Liver (tissue), 9 donors: Measurements from ENCODE around the gene TSR1. TPM values are rescaled to one million over a fixed set of nuclear protein-coding genes. Genes with fewer than 3 reads are reported as not detected.

Experiments used
- DNase-seq: peaks from one replicate; pipeline ENCODE4 v3.0.0-alpha.2; 2017; ENCODE audit warnings: low spot score
- H3K27ac ChIP-seq, 2 donors: one replicate each; pipeline ENCODE4 v1.7.0; 2013; ENCODE audit warnings: inconsistent platforms in 2 of 2, low read length in 2 of 2, control low read depth in 1 of 2, low read depth in 1 of 2, mild to moderate bottlenecking in 1 of 2
- H3K27me3 ChIP-seq, 4 donors: one replicate each; pipeline versions ENCODE4 v1.6.1 to v1.7.0; 2013; ENCODE audit warnings: low read length in 3 of 4, inconsistent platforms in 1 of 4, mild to moderate bottlenecking in 1 of 4, moderate library complexity in 1 of 4; ENCODE audit not compliant: control insufficient read depth in 4 of 4, insufficient read depth in 4 of 4
- H3K36me3 ChIP-seq, 4 donors: one replicate each; pipeline versions ENCODE4 v1.6.1 to v1.7.0; 2013; ENCODE audit warnings: low read length in 3 of 4, mild to moderate bottlenecking in 3 of 4, low read depth in 1 of 4, moderate library complexity in 1 of 4; ENCODE audit not compliant: control insufficient read depth in 4 of 4, insufficient read depth in 3 of 4
- H3K4me1 ChIP-seq, 4 donors: one replicate each; pipeline versions ENCODE4 v1.6.1 to v1.7.0; 2013; ENCODE audit warnings: low read length in 3 of 4, mild to moderate bottlenecking in 3 of 4, moderate library complexity in 1 of 4; ENCODE audit not compliant: control insufficient read depth in 4 of 4, insufficient read depth in 4 of 4
- H3K4me3 ChIP-seq, 3 donors: one replicate each; pipeline versions ENCODE4 v1.6.1 to v1.7.0; 2013; ENCODE audit warnings: low read length in 3 of 3, control low read depth in 1 of 3, low read depth in 1 of 3, mild to moderate bottlenecking in 1 of 3
- H3K9ac ChIP-seq, 2 donors: one replicate each; pipeline ENCODE4 v1.7.0; 2013; ENCODE audit warnings: low read length in 2 of 2, mild to moderate bottlenecking in 2 of 2, moderate library complexity in 2 of 2, control low read depth in 1 of 2, low read depth in 1 of 2
- H3K9me3 ChIP-seq, 4 donors: one replicate each; pipeline versions ENCODE4 v1.6.1 to v1.7.0; 2013; ENCODE audit warnings: low read length in 3 of 4; ENCODE audit not compliant: control insufficient read depth in 4 of 4
- EGR1 ChIP-seq, 2 donors: IDR thresholded peaks; 2 replicates each; pipeline ENCODE4 v1.6.1; 2016 to 2018; ENCODE audit warnings: antibody characterized with exemption in 2 of 2, low read depth in 2 of 2
- FOXA1 ChIP-seq: IDR thresholded peaks from 2 replicates; pipeline ENCODE4 v1.6.1; 2016; ENCODE audit warnings: antibody characterized with exemption
- FOXA2 ChIP-seq: IDR thresholded peaks from 2 replicates; pipeline ENCODE4 v1.6.1; 2016; ENCODE audit warnings: antibody characterized with exemption
- GABPA ChIP-seq, 2 donors: IDR thresholded peaks in 1 of 2; conservative IDR thresholded peaks in 1 of 2; 2 replicates each; pipeline ENCODE4 v1.6.1; 2016; ENCODE audit warnings: antibody characterized with exemption in 2 of 2, mild to moderate bottlenecking in 1 of 2, moderate library complexity in 1 of 2
- HNF4A ChIP-seq, 2 donors: conservative IDR thresholded peaks; 2 replicates each; pipeline ENCODE4 v1.6.1; 2016; ENCODE audit warnings: antibody characterized with exemption in 2 of 2, mild to moderate bottlenecking in 2 of 2
- HNF4G ChIP-seq: IDR thresholded peaks from 2 replicates; pipeline ENCODE4 v1.6.1; 2016; ENCODE audit warnings: antibody characterized with exemption
- JUND ChIP-seq, 2 donors: IDR thresholded peaks; 2 replicates each; pipeline ENCODE4 v1.6.1; 2016; ENCODE audit warnings: antibody characterized with exemption in 2 of 2
- NR2F2 ChIP-seq: IDR thresholded peaks from 2 replicates; pipeline ENCODE4 v1.6.1; 2016; ENCODE audit warnings: antibody characterized with exemption
- RAD21 ChIP-seq, 2 donors: IDR thresholded peaks; 2 replicates each; pipeline ENCODE4 v1.6.1; 2016; ENCODE audit warnings: antibody characterized with exemption in 2 of 2, mild to moderate bottlenecking in 2 of 2
- RXRA ChIP-seq, 2 donors: IDR thresholded peaks; 2 replicates each; pipeline ENCODE4 v1.6.1; 2017 to 2018; ENCODE audit warnings: antibody characterized with exemption in 2 of 2, mild to moderate bottlenecking in 1 of 2
- SP1 ChIP-seq: IDR thresholded peaks from 2 replicates; pipeline ENCODE4 v1.6.1; 2018; ENCODE audit warnings: antibody characterized with exemption, mild to moderate bottlenecking
- TAF1 ChIP-seq: conservative IDR thresholded peaks from 2 replicates; pipeline ENCODE4 v1.6.1; 2016; ENCODE audit warnings: antibody characterized with exemption, mild to moderate bottlenecking
- YY1 ChIP-seq: IDR thresholded peaks from 2 replicates; pipeline ENCODE4 v1.6.1; 2016; ENCODE audit warnings: antibody characterized with exemption, mild to moderate bottlenecking
- WGBS: extraction: QIAGEN DNeasy Blood & Tissue Kit; methylation state at CpG from one replicate; pipeline ENCODE4 v1.1.7; 2013; 5-methylcytosine and 5-hydroxymethylcytosine counted together
- polyA plus RNA-seq, 2 donors: library from polyadenylated mRNA; stranded (reverse) in 1 of 2; unstranded in 1 of 2; fragments of 200-250 nt in 1 of 2; fragments of >200 nt in 1 of 2; fragmentation: Nextera tagmentation in 1 of 2; extraction: Ambion mirVana in 1 of 2; gene quantifications; one replicate each; pipeline versions ENCODE4 v1.2.1 to v1.2.3, GENCODE V29; 2013 to 2015
- total RNA-seq, 2 donors: library from RNA; depleted of rRNA; stranded (reverse); fragments of >200 nt; gene quantifications; one replicate each; pipeline ENCODE4 v1.2.3, GENCODE V29; 2014
- TF ChIP-seq, protein P1 (sequence below): IDR thresholded peaks from 2 replicates; pipeline ENCODE4 v1.6.1; 2016; ENCODE audit warnings: antibody characterized with exemption
- TF ChIP-seq, protein P2 (sequence below): IDR thresholded peaks from 2 replicates; pipeline ENCODE4 v1.6.1; 2016; ENCODE audit warnings: antibody characterized with exemption
- TF ChIP-seq, protein P3 (sequence below): IDR thresholded peaks from 2 replicates; pipeline ENCODE4 v1.6.1; 2016; ENCODE audit warnings: antibody characterized with exemption, mild to moderate bottlenecking
- TF ChIP-seq, protein P4 (sequence below): fragments of 150-350 bp; IDR thresholded peaks from 2 replicates; pipeline ENCODE4 v1.5.1; 2017; ENCODE audit warnings: improper control_type of control experiment, low read depth, low read length; ENCODE audit not compliant: missing input control
- TF ChIP-seq, protein P5 (sequence below): IDR thresholded peaks from 2 replicates; pipeline ENCODE4 v1.6.1; 2016; ENCODE audit warnings: antibody characterized with exemption
- donor health status: healthy.
- donor health status: healthy.
- donor health status: healthy.
- donor health status: healthy.
- donor health status: healthy.

TSR1 gene
- total and polyA plus RNA-seq, 4 donors: 6.5 to 27.0 (median 13.8) TPM

DNA sequence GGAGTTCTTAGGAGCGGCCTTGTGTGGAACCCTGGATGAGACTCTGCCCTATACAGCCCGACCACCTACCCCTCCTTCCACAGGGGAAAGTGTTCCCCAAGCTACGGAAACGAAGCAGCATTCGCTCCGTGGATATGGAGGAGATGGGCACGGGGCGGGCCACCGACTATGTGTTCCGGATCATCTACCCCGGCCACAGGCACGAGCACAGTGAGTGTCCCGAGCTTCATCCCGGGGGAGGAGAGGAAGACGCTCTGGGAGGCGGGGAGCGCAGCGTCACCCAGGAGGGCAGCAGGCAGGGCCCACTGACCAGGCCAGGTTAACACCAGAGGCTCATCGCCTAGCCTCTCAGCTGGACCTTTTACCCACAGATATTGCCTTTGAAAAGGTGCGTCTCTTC lies 28.9 kb upstream of the TSR1 start:
- H3K9me3 ChIP-seq: no peaks in the 10 kb centered on the region
- H3K27ac ChIP-seq: no peak overlapping the region
- H3K4me1 ChIP-seq: peaks cover 0 to 2% (median 0%) of the 10 kb centered on the region in 4 donors
- H3K9ac ChIP-seq: no peak overlapping the region
- 97% methylated on average over 20 of the region's 20 CpGs for WGBS
- TF ChIP-seq HNF4G (no peak), YY1 (no peak), RXRA (IDR thresholded peaks at IDR 0.05) (no peak), FOXA2 (no peak), FOXA1 (no peak), HNF4A (conservative IDR thresholded peaks at IDR 0.05) (no peak), TAF1 (no peak), RAD21 (IDR thresholded peaks at IDR 0.05) (no peak), GABPA (IDR thresholded peaks at IDR 0.05 in 1 of 2, conservative IDR thresholded peaks at IDR 0.05 in 1 of 2) (no peak), NR2F2 (no peak), EGR1 (IDR thresholded peaks at IDR 0.05; ENCODE audit: low read depth in 2 of 2) (no peak), JUND (IDR thresholded peaks at IDR 0.05) (no peak), SP1 (no peak)
- TF ChIP-seq, protein P1, sequence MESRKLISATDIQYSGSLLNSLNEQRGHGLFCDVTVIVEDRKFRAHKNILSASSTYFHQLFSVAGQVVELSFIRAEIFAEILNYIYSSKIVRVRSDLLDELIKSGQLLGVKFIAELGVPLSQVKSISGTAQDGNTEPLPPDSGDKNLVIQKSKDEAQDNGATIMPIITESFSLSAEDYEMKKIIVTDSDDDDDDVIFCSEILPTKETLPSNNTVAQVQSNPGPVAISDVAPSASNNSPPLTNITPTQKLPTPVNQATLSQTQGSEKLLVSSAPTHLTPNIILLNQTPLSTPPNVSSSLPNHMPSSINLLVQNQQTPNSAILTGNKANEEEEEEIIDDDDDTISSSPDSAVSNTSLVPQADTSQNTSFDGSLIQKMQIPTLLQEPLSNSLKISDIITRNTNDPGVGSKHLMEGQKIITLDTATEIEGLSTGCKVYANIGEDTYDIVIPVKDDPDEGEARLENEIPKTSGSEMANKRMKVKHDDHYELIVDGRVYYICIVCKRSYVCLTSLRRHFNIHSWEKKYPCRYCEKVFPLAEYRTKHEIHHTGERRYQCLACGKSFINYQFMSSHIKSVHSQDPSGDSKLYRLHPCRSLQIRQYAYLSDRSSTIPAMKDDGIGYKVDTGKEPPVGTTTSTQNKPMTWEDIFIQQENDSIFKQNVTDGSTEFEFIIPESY: no peak
- TF ChIP-seq, protein P2, sequence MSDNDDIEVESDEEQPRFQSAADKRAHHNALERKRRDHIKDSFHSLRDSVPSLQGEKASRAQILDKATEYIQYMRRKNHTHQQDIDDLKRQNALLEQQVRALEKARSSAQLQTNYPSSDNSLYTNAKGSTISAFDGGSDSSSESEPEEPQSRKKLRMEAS: no peak
- TF ChIP-seq, protein P3, sequence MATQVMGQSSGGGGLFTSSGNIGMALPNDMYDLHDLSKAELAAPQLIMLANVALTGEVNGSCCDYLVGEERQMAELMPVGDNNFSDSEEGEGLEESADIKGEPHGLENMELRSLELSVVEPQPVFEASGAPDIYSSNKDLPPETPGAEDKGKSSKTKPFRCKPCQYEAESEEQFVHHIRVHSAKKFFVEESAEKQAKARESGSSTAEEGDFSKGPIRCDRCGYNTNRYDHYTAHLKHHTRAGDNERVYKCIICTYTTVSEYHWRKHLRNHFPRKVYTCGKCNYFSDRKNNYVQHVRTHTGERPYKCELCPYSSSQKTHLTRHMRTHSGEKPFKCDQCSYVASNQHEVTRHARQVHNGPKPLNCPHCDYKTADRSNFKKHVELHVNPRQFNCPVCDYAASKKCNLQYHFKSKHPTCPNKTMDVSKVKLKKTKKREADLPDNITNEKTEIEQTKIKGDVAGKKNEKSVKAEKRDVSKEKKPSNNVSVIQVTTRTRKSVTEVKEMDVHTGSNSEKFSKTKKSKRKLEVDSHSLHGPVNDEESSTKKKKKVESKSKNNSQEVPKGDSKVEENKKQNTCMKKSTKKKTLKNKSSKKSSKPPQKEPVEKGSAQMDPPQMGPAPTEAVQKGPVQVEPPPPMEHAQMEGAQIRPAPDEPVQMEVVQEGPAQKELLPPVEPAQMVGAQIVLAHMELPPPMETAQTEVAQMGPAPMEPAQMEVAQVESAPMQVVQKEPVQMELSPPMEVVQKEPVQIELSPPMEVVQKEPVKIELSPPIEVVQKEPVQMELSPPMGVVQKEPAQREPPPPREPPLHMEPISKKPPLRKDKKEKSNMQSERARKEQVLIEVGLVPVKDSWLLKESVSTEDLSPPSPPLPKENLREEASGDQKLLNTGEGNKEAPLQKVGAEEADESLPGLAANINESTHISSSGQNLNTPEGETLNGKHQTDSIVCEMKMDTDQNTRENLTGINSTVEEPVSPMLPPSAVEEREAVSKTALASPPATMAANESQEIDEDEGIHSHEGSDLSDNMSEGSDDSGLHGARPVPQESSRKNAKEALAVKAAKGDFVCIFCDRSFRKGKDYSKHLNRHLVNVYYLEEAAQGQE: no peak
- TF ChIP-seq, protein P4, sequence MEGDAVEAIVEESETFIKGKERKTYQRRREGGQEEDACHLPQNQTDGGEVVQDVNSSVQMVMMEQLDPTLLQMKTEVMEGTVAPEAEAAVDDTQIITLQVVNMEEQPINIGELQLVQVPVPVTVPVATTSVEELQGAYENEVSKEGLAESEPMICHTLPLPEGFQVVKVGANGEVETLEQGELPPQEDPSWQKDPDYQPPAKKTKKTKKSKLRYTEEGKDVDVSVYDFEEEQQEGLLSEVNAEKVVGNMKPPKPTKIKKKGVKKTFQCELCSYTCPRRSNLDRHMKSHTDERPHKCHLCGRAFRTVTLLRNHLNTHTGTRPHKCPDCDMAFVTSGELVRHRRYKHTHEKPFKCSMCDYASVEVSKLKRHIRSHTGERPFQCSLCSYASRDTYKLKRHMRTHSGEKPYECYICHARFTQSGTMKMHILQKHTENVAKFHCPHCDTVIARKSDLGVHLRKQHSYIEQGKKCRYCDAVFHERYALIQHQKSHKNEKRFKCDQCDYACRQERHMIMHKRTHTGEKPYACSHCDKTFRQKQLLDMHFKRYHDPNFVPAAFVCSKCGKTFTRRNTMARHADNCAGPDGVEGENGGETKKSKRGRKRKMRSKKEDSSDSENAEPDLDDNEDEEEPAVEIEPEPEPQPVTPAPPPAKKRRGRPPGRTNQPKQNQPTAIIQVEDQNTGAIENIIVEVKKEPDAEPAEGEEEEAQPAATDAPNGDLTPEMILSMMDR: no peak
- TF ChIP-seq, protein P5, sequence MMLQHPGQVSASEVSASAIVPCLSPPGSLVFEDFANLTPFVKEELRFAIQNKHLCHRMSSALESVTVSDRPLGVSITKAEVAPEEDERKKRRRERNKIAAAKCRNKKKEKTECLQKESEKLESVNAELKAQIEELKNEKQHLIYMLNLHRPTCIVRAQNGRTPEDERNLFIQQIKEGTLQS: no peak
- H3K27me3 ChIP-seq: no peaks in the 10 kb centered on the region
- peaks cover 2 to 30% (median 3%) of the 10 kb centered on the region in 4 donors for H3K36me3 ChIP-seq
- no peak for DNase-seq
- H3K4me3 ChIP-seq: no peak overlapping the region
